Fibroblast of lung (primary cell): Measurements from ENCODE around the gene SLC16A1. TPM values are rescaled to one million over a fixed set of nuclear protein-coding genes. Genes with fewer than 3 reads are reported as not detected.

ENCODE experiments used
- DNase-seq, 2 donors: peaks; one replicate each; pipeline versions ENCODE4 v3.0.0 to v3.0.0-alpha.2; 2010; ENCODE audit warnings: low read depth in 2 of 2
- H2AFZ ChIP-seq: 2 replicates; pipeline ENCODE4 v1.5.1; 2012; ENCODE audit warnings: low read length, control low read depth, inconsistent platforms
- H3K27ac ChIP-seq: 2 replicates; pipeline ENCODE4 v1.5.1; 2011; ENCODE audit warnings: low read length, control low read depth; ENCODE audit not compliant: insufficient read depth
- H3K27me3 ChIP-seq: 2 replicates; pipeline ENCODE4 v1.5.1; 2011; ENCODE audit warnings: mild to moderate bottlenecking, low read length; ENCODE audit not compliant: control insufficient read depth, insufficient read depth
- H3K36me3 ChIP-seq: 2 replicates; pipeline ENCODE4 v1.5.1; 2011; ENCODE audit warnings: low read length; ENCODE audit not compliant: control insufficient read depth, insufficient read depth
- H3K4me1 ChIP-seq: 2 replicates; pipeline ENCODE4 v1.5.1; 2011; ENCODE audit warnings: low read length; ENCODE audit not compliant: control insufficient read depth, insufficient read depth; ENCODE audit errors: extremely low read depth
- H3K4me2 ChIP-seq: 2 replicates; pipeline ENCODE4 v1.5.1; 2011; ENCODE audit warnings: low read length, control low read depth; ENCODE audit not compliant: insufficient read depth; ENCODE audit errors: extremely low read depth
- H3K4me3 ChIP-seq, 4 experiments: fragments of 200-600 bp in 1 of 4; sonication (generic) in 1 of 4; replicated peaks in 1 of 4; 2 replicates each; pipeline ENCODE4 v1.5.1; 2011 to 2016; ENCODE audit warnings: low read length in 4 of 4, low read depth in 3 of 4, mild to moderate bottlenecking in 3 of 4, control low read depth in 2 of 4, inconsistent platforms in 1 of 4, mixed read lengths in 1 of 4; ENCODE audit not compliant: insufficient read depth in 1 of 4; ENCODE audit errors: control extremely low read depth in 1 of 4
- H3K79me2 ChIP-seq: 2 replicates; pipeline ENCODE4 v1.5.1; 2012; ENCODE audit warnings: mild to moderate bottlenecking, low read length, inconsistent platforms; ENCODE audit not compliant: control insufficient read depth, insufficient read depth
- H3K9ac ChIP-seq: 2 replicates; pipeline ENCODE4 v1.5.1; 2011; ENCODE audit warnings: mild to moderate bottlenecking, low read length, control low read depth; ENCODE audit not compliant: insufficient read depth
- H3K9me3 ChIP-seq: 2 replicates; pipeline ENCODE4 v1.5.1; 2012; ENCODE audit warnings: low read depth, low read length; ENCODE audit not compliant: control insufficient read depth, insufficient read depth
- H4K20me1 ChIP-seq: 2 replicates; pipeline ENCODE4 v1.5.1; 2011; ENCODE audit warnings: low read length; ENCODE audit not compliant: control insufficient read depth, insufficient read depth; ENCODE audit errors: extremely low read depth
- EZH2 ChIP-seq: IDR thresholded peaks from 2 replicates; pipeline ENCODE4 v1.5.1; 2012; ENCODE audit warnings: low read length, control low read depth, mild to moderate bottlenecking; ENCODE audit errors: missing control alignments
- polyA plus RNA-seq, 2 donors: library from polyadenylated mRNA; depleted of rRNA in 1 of 2; stranded (reverse) in 1 of 2; unstranded in 1 of 2; fragments of >200 nt; gene quantifications; 2 replicates each; pipeline ENCODE4 v1.2.1, GENCODE V29; 2011 to 2012; ENCODE audit warnings: missing spikeins in 1 of 2
- total RNA-seq: library from RNA; depleted of rRNA; stranded (reverse); fragments of >200 nt; gene quantifications from 2 replicates; pipeline ENCODE4 v1.2.1, GENCODE V29; 2014
- TF ChIP-seq, protein P1 (sequence below), 2 donors: IDR thresholded peaks in 1 of 2; conservative IDR thresholded peaks in 1 of 2; 1 replicate in 1 of 2; 2 replicates in 1 of 2; pipeline ENCODE4 v1.5.1; 2011 to 2012; ENCODE audit warnings: low read length in 2 of 2, control low read depth in 1 of 2, inconsistent platforms in 1 of 2, low read depth in 1 of 2, mild to moderate bottlenecking in 1 of 2

Gene SLC16A1
- total and polyA plus RNA-seq, 2 donors (not counting 1 experiment from before 2014, with no cell fraction given), result 51.3 to 59.1 TPM

DNA sequence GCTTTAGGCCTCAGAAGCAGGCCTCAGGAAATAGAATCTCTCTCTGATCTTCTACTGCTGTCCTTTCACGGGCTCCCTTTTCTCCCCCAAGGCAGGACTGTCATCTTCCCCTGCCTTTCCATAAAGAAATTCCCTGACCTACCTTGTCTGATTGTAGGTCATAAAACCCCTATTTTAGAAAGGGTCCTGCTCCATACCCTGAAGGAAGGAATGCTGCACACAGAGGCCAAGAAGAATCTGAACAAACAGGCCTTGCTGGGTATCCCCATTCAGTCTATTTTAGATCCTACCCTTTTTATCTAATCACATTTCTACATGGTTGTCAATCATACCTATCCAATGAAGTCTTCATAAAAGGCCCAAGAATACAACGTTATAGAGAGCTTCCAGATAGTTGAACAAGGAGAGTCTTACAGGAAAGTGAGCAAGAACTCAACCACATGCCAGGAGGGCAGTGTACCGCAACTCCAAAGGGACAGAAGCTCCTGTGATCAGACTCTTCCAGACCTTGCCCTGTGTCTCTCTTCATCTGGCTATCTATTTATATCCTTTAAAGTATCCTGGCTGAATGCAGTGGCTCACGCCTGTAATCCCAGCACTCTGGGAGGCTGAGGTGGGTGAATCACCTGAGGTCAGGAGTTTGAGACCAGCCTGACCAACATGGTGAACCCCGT lies 93.1 kb downstream of the SLC16A1 start:
- H4K20me1 ChIP-seq, result no peaks in the 10 kb centered on the region
- H3K27ac ChIP-seq, result no peak overlapping the region
- no peak overlapping the region for H3K4me2 ChIP-seq
- no peaks in the 10 kb centered on the region for H3K9me3 ChIP-seq
- H3K79me2 ChIP-seq, result no peaks in the 10 kb centered on the region
- DNase-seq, result no peak
- no peak for TF ChIP-seq EZH2
- TF ChIP-seq, protein P1, sequence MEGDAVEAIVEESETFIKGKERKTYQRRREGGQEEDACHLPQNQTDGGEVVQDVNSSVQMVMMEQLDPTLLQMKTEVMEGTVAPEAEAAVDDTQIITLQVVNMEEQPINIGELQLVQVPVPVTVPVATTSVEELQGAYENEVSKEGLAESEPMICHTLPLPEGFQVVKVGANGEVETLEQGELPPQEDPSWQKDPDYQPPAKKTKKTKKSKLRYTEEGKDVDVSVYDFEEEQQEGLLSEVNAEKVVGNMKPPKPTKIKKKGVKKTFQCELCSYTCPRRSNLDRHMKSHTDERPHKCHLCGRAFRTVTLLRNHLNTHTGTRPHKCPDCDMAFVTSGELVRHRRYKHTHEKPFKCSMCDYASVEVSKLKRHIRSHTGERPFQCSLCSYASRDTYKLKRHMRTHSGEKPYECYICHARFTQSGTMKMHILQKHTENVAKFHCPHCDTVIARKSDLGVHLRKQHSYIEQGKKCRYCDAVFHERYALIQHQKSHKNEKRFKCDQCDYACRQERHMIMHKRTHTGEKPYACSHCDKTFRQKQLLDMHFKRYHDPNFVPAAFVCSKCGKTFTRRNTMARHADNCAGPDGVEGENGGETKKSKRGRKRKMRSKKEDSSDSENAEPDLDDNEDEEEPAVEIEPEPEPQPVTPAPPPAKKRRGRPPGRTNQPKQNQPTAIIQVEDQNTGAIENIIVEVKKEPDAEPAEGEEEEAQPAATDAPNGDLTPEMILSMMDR (conservative IDR thresholded peaks at IDR 0.05 in 1 of 2, IDR thresholded peaks at IDR 0.05 in 1 of 2; ENCODE audit: low read depth in 1 of 2, low read length in 2 of 2), result no peak
- H3K36me3 ChIP-seq, result no peaks in the 10 kb centered on the region
- no peak overlapping the region for H3K9ac ChIP-seq
- no peak overlapping the region for H2AFZ ChIP-seq
- H3K4me1 ChIP-seq, result no peaks in the 10 kb centered on the region
- H3K4me3 ChIP-seq, result no peak overlapping the region
- no peaks in the 10 kb centered on the region for H3K27me3 ChIP-seq

Other genes starting within 250 kb of the SLC16A1 start
- 386 and 484 TPM in 2 replicates for gene RHOC, start 249.1 kb downstream of the SLC16A1 start, total RNA-seq
- 857 and 1,115 TPM in 2 replicates for gene RHOC, start 249.1 kb downstream of the SLC16A1 start, polyA plus RNA-seq
- gene PPM1J, start 240.9 kb downstream of the SLC16A1 start, total RNA-seq, result 0.83 and 1.0 TPM in 2 replicates
- gene PPM1J, start 240.9 kb downstream of the SLC16A1 start, polyA plus RNA-seq, result 0.62 and 0.79 TPM in 2 replicates
- 10.3 and 14.7 TPM in 2 replicates for gene LRIG2, start 117.0 kb upstream of the SLC16A1 start, total RNA-seq
- gene LRIG2, start 117.0 kb upstream of the SLC16A1 start, polyA plus RNA-seq, result 5.8 and 9.4 TPM in 2 replicates